ENCODE results near the gene ARMC6. TPM values are rescaled to one million over a fixed set of nuclear protein-coding genes. Genes with fewer than 3 reads are reported as not detected.
A peak's percentile ranks its signal among the peaks of the same experiment; 100 is the strongest.

Gene ARMC6
- total RNA-seq, 1 donor from 2014 or later, result 34.6 TPM

DNA sequence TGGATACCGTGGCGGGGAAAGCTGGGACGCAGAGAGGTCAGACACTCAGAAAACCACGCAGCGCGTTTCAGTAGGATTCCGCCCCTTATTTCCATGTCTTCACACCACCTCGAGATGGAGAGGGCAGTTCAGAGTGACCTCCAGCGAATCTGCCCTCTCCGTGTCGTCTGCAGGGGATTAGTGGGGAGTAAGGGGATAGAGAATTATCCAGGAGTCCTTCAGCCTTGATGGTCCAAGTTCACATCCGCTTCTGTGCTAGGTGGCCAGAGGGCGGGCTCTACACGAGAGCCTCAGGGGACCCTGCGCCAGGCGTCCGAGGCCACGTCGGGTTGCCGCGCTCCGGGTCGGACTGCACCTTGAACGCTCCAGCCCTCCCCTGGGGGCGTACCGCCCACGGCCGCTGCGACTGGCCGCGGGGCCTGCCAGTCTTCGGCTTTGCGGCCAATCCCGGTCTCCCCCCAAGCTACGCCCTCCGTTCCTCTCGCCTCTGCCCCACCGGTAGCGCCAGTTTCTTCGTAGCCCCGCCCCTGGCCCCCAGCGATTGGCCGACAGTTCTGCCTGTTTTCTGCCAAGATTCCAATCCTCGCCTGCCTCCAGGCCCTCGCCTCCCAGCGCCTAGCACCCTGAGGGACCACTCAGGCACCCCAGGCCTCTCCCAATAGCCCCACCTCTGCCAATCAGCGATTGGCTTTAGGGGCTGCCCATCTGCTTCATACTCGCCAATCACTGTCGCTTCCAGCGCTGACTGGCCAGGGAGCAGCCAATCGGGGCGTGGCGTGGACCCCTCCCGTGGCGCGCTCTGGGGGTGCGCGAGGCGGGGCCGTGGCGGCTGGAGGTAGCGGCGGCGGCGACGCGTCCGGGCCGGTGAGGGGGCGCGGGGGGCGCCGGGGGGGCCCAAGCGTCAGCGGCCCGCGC is 30.0 kb downstream of the ARMC6 start, which contains the start of gene SLC25A42:
Gene SLC25A42 (plus strand): TSS at position 812 of the 915 bp plus-strand sequence. CDS start 32,131 bp downstream, outside the sequence.
- H3K27ac Mint-ChIP-seq, result peak within 1 kb of the TSS; percentile 89

DNA sequence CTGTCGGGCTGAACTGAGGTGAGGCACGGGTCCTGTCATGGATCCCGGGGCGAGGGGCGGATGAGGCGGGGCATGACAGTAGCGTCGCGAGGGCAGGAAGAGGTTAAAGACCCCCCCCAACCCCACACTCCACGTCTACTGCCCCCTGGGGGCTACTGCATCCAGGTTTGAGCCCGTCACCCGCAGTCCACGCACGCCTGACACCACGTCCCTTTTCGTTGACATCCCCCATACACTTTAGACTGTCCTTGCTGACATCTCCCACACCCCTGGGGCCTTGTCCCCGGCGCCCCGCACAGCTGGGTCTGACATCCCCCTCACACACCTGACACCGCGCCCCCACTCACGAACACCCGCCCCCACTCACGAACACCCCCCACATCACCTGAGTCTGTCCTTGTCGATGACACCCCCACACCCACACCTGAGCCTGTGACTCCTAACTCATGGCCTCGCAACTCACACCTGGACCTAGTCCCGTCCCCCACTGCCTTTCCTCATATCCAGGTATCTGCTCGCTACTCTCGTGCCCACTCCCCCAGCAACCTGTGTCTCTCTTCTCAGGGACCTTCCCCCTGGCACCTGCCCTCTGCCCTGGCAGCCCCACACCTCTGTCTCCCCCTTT is 30.8 kb downstream of the ARMC6 start:
- DNase-seq (ENCODE audit: extremely low spot score, unreplicated experiment), result no peak
- no peaks in the 10 kb centered on the region for H3K36me3 Mint-ChIP-seq
- H3K4me3 Mint-ChIP-seq, result peak overlapping the region; percentile 96
- TF ChIP-seq, protein P1, sequence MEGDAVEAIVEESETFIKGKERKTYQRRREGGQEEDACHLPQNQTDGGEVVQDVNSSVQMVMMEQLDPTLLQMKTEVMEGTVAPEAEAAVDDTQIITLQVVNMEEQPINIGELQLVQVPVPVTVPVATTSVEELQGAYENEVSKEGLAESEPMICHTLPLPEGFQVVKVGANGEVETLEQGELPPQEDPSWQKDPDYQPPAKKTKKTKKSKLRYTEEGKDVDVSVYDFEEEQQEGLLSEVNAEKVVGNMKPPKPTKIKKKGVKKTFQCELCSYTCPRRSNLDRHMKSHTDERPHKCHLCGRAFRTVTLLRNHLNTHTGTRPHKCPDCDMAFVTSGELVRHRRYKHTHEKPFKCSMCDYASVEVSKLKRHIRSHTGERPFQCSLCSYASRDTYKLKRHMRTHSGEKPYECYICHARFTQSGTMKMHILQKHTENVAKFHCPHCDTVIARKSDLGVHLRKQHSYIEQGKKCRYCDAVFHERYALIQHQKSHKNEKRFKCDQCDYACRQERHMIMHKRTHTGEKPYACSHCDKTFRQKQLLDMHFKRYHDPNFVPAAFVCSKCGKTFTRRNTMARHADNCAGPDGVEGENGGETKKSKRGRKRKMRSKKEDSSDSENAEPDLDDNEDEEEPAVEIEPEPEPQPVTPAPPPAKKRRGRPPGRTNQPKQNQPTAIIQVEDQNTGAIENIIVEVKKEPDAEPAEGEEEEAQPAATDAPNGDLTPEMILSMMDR (conservative IDR thresholded peaks at IDR 0.05), result peak; percentile 59
- no peaks in the 10 kb centered on the region for H3K9me3 Mint-ChIP-seq
- peaks cover 23% of the 10 kb centered on the region for H3K4me1 Mint-ChIP-seq (ENCODE audit: unreplicated experiment)
- H3K27me3 Mint-ChIP-seq, result no peaks in the 10 kb centered on the region
- H3K27ac Mint-ChIP-seq, result peak overlapping the region; percentile 78

More for the DNA sequence above, 30.0 kb downstream of the ARMC6 start, which contains the start of gene SLC25A42:
- DNase-seq (ENCODE audit: extremely low spot score, unreplicated experiment), result peak; percentile 99
- no peaks in the 10 kb centered on the region for H3K27me3 Mint-ChIP-seq
- H3K36me3 Mint-ChIP-seq, result no peaks in the 10 kb centered on the region
- H3K4me1 Mint-ChIP-seq (ENCODE audit: unreplicated experiment), result peaks cover 23% of the 10 kb centered on the region
- H3K4me3 Mint-ChIP-seq, result peak within 1 kb of the TSS; percentile 96
- no peaks in the 10 kb centered on the region for H3K9me3 Mint-ChIP-seq
- TF ChIP-seq, protein P1 (conservative IDR thresholded peaks at IDR 0.05), result no peak

DNA sequence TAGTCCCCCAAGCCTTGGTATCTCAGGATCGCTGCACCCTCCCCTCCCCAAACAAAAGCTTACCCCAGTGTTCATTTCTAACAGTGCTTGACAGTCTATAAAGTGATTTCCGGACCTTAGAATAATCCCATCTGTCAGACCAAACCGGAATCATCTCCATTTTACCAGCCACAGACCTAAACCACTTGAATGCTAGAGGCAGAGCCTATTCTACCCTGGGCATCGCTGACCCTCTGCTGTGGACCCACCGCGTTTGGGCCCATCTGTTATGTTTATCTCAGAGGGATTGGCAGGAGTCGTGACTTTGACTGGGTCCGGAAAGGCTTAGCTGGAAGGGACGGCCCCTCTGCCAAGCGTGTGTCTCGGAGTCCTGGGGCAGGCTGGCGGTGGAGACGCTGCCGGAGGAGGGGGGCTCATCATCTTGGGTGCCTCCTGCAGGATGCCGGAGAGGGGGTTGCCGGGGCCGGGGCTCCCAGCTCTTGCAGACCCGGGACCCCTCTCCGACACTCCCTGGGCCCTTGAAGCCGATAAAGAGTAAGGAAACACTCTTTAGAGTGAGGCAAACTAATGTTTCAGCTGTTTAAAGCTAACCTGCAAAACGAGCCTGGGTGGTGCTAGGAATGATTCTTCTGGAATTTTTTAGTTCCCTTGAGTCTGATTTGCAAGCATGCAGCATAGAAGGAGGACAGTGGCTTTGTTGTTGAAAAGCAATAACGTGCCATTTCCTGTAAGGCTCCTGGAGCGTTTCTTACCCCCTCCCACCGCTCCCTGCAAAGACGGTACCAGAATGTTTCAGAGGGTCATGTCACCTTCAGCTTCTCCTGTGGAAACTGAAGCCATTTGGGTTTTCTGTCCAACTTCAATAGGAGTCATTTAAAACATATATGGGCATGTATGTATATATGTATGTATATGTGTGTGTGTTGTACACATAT is 31.7 kb downstream of the ARMC6 start:
- no peak for DNase-seq (ENCODE audit: extremely low spot score, unreplicated experiment)
- peak overlapping the region; percentile 78 for H3K27ac Mint-ChIP-seq

DNA sequence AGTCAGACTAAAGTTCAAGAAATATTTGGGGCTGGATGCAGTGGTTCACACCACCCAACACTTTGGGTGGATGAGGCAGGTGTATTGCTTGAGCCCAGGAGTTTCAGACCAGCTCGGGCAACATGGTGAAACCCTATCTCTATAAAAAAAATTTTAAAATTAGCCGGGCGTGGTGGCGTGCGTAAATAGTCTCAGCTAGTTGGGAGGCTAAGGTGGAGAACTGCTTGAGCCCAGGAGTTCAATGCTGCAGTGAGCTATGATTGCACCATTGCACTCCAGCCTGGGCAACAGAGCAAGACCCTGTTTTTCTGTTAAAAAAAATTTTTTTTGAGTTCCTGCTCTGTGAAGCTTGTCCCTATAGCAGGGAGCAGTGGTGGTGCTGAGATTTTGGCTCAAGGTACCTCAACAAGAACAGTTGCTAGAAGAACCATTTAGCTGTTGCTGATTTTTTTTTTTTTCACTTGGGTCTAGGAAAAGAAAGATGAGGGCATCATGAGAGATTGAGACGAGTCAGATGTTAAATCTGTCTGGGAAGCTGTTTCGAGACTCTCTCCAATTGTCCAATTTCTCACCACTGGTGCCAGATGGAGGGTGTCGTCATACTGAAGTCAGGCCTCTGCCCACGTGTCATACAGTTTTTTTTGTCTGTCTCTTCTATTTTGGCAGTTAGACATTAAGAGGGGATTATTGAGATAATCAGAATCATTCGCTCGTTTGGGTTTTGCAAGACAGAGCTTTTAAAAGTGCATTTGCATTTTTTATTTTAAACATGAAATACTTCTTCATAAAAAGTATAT is 34.1 kb downstream of the ARMC6 start:
- no peaks in the 10 kb centered on the region for H3K27me3 Mint-ChIP-seq
- no peak overlapping the region for H3K27ac Mint-ChIP-seq
- peaks cover 21% of the 10 kb centered on the region for H3K4me1 Mint-ChIP-seq (ENCODE audit: unreplicated experiment)
- TF ChIP-seq, protein P1 (conservative IDR thresholded peaks at IDR 0.05), result no peak
- H3K36me3 Mint-ChIP-seq, result no peaks in the 10 kb centered on the region
- DNase-seq (ENCODE audit: extremely low spot score, unreplicated experiment), result no peak
- H3K9me3 Mint-ChIP-seq, result no peaks in the 10 kb centered on the region
- H3K4me3 Mint-ChIP-seq, result no peak overlapping the region

More for the DNA sequence above, 31.7 kb downstream of the ARMC6 start:
- Mint-ChIP-seq H3K4me1 (ENCODE audit: unreplicated experiment) (peaks cover 23% of the 10 kb centered on the region), H3K9me3 (no peaks in the 10 kb centered on the region), H3K4me3 (peak overlapping the region; percentile 96), H3K36me3 (no peaks in the 10 kb centered on the region), H3K27me3 (no peaks in the 10 kb centered on the region)
- TF ChIP-seq, protein P1 (conservative IDR thresholded peaks at IDR 0.05), result no peak

Data from type B pancreatic cell (in vitro differentiated cells).